Limb (tissue), 2 donors: Measurements from ENCODE around the gene CIBAR2.

Experiments used
- DNase-seq, 2 donors: peaks; one replicate each; pipeline ENCODE4 v3.0.0-alpha.2; 2016; ENCODE audit errors: extremely low spot score in 2 of 2

CIBAR2 gene

GRCh38 chr16:85112364-85112763 is at the start of gene CIBAR2:
TSS of gene CIBAR2 (minus strand) at chr16:85112472. CDS start at chr16:85112352, 120 bp downstream.
- DNase-seq: peak in 1 of 2 donors; percentile 43

DNA sequence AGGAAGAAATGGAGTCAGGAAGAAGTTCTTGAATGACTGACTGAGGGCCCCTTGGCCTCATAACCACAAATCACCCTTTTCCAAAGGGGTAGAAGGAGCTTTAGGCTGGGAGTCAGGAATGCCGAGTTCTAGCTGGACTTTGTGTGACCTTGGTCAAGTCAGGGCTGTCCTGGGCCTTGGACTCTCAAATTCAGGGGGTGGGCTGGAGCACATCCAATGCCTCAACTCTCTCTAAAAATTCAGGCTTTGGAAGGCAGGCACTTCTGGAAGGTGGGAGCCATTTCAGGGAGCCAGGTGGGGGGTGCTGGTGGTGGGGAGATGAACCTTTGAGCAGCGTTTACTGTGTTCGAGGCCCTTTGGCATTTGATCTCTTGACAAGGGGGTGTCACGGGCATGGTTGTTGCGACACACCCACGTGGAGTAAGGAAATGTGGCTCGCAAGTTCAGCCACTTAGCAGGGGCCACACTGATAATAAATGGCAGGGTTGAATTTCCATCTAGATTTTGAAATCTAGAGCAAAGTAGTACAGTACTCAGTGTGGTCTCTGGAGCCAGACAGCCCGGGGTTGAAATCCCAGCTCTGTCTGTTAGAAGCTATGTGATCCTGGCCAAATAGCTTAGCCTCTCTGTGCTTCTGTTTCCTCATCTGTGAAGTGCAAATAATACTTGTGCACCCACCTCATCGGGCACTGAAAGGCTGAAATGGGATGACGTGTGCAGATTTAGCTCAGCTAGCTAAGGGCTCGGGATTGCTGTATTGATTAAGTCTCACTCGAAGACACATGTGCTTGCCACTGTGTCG is 47.1 kb upstream of the CIBAR2 start:
- no peak for DNase-seq

GRCh38 chr16:85158743-85159178 is 46.5 kb upstream of the CIBAR2 start:
- DNase-seq: no peak

DNA sequence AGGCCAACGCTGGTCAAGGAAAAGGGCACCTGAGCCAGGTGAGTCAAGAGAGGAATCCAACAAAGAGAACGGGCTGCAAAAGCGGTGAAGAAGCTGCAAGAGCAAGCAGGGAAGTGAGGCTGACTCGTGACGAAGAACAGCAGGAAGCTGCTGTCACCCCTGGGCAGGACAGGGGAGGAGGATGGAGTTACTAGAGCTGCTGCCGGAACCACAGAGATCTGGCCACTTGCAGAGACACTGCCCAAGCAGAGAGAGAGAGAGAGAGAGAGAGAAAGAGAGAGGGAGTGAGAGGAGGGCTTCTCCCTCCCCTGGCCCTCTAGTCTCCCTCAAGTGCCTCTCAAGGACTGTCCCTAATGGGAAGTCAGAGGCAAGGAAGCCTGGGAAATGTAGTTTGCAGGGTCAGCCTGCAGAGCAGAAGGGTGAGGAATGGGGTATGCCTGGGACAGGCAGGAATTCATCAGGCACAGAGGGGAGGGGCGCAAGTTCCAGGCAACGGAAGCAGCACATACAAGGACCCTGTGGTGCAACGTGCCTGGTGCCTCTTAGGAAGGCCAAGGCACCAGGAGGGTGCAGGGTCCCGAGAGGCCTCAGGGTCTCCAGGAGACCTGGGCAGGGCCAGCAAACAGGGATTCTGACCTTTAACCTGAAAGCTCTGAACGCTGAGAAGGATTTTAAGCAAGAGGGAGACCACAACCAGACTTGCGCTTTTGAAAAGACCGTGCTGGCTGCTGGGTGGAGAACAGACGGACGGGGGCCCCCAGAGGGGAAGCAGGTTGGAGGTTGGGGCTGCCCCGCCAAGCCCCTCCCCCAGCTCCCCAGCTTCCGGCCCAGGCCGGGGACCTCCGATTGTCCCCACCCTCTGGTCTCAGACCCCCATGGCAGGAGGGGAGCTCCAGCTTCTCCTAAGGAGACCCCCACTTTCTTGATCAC is 45.8 kb upstream of the CIBAR2 start:
- DNase-seq: no peak

- no peak for DNase-seq
These were observed 45.1 kb upstream of the CIBAR2 start for GRCh38 chr16:85157372-85157771.

GRCh38 chr16:85156869-85157268 is 44.6 kb upstream of the CIBAR2 start:
- DNase-seq: no peak

- no peak for DNase-seq
These were observed 44.2 kb upstream of the CIBAR2 start for GRCh38 chr16:85156440-85156839.

DNA sequence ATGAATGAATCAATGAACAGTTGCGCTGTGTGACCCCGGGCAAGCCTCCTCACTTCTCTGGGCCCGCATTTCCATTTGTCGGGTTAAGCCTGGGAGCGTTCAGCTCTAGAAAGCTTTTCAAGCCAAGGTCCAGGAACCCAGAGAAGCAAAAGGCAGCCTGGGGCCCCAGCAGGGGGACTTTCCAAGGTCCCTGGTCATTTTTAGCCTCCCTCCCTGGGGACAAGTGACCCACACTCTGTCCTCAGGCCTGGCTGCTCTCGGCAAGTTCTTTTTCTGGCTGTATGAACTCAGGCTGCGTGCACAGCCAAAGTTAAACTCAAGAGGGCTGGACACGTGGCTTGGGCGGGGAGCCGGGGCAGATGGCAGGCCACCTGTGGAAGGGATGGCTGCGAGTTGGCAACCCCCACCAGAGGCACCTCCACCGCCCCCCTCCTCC is 41.4 kb upstream of the CIBAR2 start:
- DNase-seq: no peak

- DNase-seq: no peak
These were observed 40.8 kb upstream of the CIBAR2 start for GRCh38 chr16:85153046-85153445.

DNA sequence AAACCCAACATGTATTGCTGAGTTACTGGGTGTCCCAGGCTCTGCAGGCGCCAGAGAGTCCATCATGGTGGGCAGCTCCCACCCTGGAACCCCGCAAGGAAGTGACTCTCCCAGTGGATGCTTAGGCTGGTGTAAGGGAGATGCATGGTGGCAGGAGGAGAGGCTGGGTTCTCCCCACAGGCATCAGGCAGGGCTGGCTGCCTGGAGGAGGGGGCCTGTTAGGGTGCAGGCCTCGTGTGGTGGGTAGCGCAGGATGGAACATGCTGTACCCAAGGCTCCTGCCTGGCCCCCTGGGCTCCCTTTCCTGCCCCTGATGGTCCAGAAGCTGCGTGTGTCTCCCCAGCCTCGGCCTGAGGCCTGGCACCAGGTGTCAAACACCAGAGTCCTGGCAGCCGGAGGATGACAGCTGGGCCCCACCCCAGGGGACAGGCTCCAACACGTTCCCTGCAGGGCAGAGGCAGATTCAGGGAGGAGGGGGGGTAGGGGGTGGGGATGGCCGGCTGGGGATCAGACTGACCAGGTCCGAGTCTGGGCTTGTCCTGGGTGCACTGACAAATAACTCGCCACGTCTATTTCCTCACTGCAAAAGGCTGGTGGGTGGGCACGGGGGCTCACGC is 40.2 kb upstream of the CIBAR2 start:
- peak in 1 of 2 donors; percentile 58 for DNase-seq

GRCh38 chr16:85151603-85152413 is 39.5 kb upstream of the CIBAR2 start:
- peak in 1 of 2 donors; percentile 66 for DNase-seq

GRCh38 chr16:85151079-85151602 is 38.9 kb upstream of the CIBAR2 start:
- no peak for DNase-seq

- no peak for DNase-seq
These were observed 38.2 kb upstream of the CIBAR2 start for GRCh38 chr16:85150331-85150940.

GRCh38 chr16:85149776-85150175 is 37.5 kb upstream of the CIBAR2 start:
- peak in 1 of 2 donors; percentile 44 for DNase-seq

GRCh38 chr16:85148931-85149330 is 36.7 kb upstream of the CIBAR2 start:
- peak in 1 of 2 donors; percentile 37 for DNase-seq

DNA sequence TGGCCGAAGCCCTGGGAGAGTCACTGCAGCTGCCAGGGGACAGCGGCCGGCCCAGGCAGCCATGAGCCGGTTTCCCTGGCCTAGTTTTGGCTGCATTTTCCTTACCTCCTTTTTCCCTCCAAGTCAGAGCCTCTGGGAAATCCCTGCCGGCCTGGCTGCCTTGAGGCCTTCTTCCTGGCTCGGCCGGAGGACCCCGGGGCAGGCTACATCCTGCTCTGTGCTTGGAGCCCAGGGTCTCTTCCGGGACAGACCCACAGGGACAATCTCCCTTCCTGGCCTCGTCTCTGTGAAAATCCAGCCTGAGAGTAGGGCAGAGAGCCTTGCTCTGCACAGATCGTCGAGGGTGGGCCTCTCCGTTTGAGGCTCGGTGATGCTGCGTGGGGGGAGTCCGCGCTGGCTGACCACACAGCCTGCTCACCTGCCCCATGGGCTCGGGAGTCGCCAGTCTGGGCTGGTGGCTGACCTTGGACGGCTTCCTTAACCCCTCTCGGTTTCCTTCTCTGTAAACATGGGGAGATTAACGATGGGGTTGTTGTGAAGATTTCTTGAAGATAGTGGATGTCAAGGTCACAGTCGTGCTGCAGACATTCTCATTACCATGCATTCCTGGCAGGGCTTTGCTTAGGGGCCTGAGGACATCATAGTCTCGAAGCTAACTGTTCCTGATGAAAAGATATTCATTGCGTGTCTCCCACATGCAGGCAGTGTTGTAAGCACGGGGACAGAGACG is 34.8 kb upstream of the CIBAR2 start:
- DNase-seq: peak in 1 of 2 donors; percentile 34

GRCh38 chr16:85146532-85146797 is 34.2 kb upstream of the CIBAR2 start:
- no peak for DNase-seq

- DNase-seq: no peak
These were observed 33.7 kb upstream of the CIBAR2 start for GRCh38 chr16:85145734-85146531.

DNA sequence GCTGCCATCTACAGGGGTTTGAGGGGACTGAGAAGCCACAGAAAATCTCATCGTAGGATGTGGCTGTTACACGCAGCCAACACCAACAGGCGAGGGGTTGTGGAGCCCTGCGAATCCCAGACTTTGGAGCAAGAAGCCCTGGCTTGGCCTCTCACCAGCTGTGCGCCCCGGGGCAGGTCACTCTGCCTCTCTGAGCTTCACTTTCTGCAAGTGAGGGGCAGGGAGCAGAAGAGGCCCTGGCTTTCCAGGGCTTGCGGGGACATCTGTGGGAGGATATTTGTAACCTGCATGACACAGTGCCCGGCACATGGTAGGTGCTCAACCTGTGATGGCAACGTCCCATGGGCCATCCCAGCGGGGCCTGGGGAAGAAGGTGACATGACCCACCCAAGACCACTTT is 32.9 kb upstream of the CIBAR2 start:
- no peak for DNase-seq
